ENCODE results near the gene ULK2. TPM values are rescaled to one million over a fixed set of nuclear protein-coding genes. Genes with fewer than 3 reads are reported as not detected.

ULK2 gene
- total RNA-seq, 4 donors from 2014 or later, result 9.0 to 28.5 (median 12.9) TPM

DNA sequence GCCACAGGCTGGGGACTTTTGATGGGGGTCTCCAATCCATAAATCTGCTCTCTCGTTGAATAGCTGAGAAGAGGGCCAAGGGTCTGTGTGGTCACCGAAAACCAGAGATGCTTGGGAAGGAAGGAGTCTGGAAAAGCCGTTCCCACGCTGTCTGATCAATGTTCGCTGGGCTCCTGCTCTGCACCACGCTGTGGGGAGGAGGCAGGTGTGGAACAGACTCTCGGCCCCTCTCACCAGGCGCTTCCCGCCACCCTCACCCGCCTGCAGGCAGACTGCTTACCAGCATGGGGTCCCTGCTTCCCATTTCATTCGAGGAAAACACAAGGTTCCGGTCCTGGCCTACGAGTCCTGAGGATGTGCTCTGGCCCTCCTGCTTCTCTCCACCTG lies 118.9 kb downstream of the ULK2 start:
- intact Hi-C loops (cut with DNase I; ENCODE audit: low total_unique reads), result loop anchor here (5.0 kb wide), 1 partner anchor 101 kb away; the partner anchor contains the start of gene ALDH3A2
- 0 to 75% methylated on average over 1 to 13 of the region's 13 CpGs for WGBS, 2 donors (ENCODE audit: low coverage in 1 of 2)
- Histone ChIP-seq H3K27me3 (no peaks in the 10 kb centered on the region), H3K27ac (peak overlapping the region in 2 of 4 donors; percentile 22 to 67), H3K4me3 (no peak overlapping the region), H3K9me3 (no peaks in the 10 kb centered on the region), H3K4me1 (peaks cover 12 to 48% (median 38%) of the 10 kb centered on the region in 4 donors), H3K36me3 (no peaks in the 10 kb centered on the region)
- DNase-seq, result no peak
- in situ Hi-C loops (cut with MboI; ENCODE audit: low pct_ligation_motif_present in 1 of 4, low pct_unique_long_range_greater_than_20kb in 1 of 4, low sequenced_read_pairs in 3 of 4), result no loop called here
- TF ChIP-seq EP300 (IDR thresholded peaks at IDR 0.05; ENCODE audit: low read depth) (no peak), POLR2A (IDR thresholded peaks at IDR 0.05) (no peak), POLR2AphosphoS5 (IDR thresholded peaks at IDR 0.05) (no peak)
- TF ChIP-seq, protein P1, sequence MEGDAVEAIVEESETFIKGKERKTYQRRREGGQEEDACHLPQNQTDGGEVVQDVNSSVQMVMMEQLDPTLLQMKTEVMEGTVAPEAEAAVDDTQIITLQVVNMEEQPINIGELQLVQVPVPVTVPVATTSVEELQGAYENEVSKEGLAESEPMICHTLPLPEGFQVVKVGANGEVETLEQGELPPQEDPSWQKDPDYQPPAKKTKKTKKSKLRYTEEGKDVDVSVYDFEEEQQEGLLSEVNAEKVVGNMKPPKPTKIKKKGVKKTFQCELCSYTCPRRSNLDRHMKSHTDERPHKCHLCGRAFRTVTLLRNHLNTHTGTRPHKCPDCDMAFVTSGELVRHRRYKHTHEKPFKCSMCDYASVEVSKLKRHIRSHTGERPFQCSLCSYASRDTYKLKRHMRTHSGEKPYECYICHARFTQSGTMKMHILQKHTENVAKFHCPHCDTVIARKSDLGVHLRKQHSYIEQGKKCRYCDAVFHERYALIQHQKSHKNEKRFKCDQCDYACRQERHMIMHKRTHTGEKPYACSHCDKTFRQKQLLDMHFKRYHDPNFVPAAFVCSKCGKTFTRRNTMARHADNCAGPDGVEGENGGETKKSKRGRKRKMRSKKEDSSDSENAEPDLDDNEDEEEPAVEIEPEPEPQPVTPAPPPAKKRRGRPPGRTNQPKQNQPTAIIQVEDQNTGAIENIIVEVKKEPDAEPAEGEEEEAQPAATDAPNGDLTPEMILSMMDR (IDR thresholded peaks at IDR 0.05), result no peak

DNA sequence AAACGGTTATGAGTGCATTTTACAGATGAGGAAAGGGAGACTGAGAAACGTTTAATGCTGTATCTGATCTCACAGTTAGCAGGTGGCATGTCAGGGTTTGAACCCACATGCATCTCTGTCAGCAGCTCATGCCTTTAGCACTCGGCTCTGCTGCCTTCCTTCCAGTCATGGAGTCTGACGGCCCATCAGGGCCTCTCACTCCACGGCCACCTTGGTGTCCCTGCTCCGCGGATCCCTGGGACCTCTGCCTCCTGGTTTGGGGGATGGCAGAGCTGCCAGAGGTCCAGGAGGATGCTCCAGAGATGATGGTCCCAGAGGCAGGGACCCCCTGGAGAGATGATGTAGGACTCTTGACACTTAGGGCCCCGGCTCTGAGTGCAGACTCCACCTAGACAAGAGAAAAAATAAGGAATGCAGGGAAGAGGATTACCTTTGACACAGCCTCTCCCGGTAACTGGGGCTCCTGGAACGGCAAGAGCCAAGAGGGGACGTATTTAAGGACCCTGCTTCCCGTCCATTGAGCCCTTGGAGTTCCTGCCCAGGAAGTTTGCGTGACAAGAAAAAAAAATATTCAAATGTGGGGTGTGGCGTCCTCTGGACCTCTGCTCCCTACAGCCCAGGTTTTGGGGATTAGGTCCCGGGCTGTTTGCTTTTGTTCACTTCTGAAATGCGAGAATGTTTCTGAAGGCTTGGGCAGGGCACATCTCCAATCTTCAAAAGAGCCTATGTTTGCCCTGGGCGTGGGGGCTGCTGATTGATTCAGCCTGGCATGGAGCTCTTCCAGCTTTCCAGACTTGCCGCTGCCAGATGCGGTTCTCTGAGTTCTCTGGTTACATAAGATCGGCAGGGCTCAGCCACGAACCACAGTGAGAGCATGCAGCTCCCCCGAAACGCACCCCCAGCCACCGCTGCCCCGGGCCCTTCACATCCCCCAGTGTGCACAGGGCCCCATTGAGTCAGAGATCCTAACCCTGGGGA lies 119.6 kb downstream of the ULK2 start, which contains the start of gene ALDH3A1:
TSS of gene ALDH3A1 (minus strand) at position 470 of the 978 bp plus-strand sequence. CDS start 3,169 bp downstream, outside the sequence.
- in situ Hi-C loops (cut with MboI; ENCODE audit: low pct_ligation_motif_present in 1 of 4, low pct_unique_long_range_greater_than_20kb in 1 of 4, low sequenced_read_pairs in 3 of 4) (no loop called here), intact Hi-C loops (cut with DNase I; ENCODE audit: low total_unique reads) (loop anchor here (5.0 kb wide), 1 partner anchor 101 kb away; the partner anchor contains the start of gene ALDH3A2)
- Histone ChIP-seq H3K36me3 (no peaks in the 10 kb centered on the region), H3K9me3 (no peaks in the 10 kb centered on the region), H3K27me3 (no peaks in the 10 kb centered on the region), H3K4me1 (peaks cover 5 to 43% (median 34%) of the 10 kb centered on the region in 4 donors), H3K27ac (peak within 1 kb of the TSS in 2 of 4 donors; percentile 22 to 67), H3K4me3 (no peak within 1 kb of the TSS)
- TF ChIP-seq EP300 (IDR thresholded peaks at IDR 0.05; ENCODE audit: low read depth), result no peak
- TF ChIP-seq, protein P1 (IDR thresholded peaks at IDR 0.05), result no peak
- TF ChIP-seq POLR2AphosphoS5 (IDR thresholded peaks at IDR 0.05), result no peak
- TF ChIP-seq POLR2A (IDR thresholded peaks at IDR 0.05), result no peak
- DNase-seq, result peak; percentile 58
- 40 to 51% methylated on average over 8 to 25 of the region's 25 CpGs for WGBS, 2 donors (ENCODE audit: low coverage in 1 of 2)

DNA sequence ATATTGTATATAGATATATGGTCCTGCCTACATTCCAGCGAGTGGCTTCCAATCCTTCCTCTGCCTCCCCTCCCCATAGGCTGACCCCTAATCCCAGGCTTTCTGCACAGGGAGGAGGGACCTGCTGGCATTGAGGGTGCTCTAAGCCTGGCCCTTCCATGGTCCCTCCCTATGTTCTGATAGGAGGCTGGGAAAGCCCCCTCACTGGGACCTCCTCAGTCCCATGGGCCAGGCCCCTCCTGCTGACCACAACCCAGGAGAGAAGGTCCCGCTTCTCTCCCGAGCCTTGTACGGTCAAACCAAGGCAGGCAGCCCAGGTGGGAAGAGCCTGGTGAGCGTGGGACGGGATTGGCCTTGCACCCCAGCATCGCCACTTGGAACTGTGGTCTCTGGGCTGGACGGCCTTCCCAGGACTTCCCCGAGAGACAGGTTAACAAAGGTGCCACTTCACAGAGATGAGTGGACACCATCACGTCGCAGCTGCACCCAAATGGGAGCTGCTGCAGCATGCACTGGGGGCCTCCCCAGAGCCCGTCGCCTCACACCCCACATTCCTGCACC lies 120.5 kb downstream of the ULK2 start:
- intact Hi-C loops (cut with DNase I; ENCODE audit: low total_unique reads) (loop anchor here (5.0 kb wide), 1 partner anchor 100 kb away; the partner anchor contains the start of gene ALDH3A2), in situ Hi-C loops (cut with MboI; ENCODE audit: low pct_ligation_motif_present in 1 of 4, low pct_unique_long_range_greater_than_20kb in 1 of 4, low sequenced_read_pairs in 3 of 4) (no loop called here)
- WGBS, 2 donors (ENCODE audit: low coverage in 1 of 2), result 98% methylated on average over 9 of the region's 13 CpGs; no CpG with 5 or more reads in 1 of the 2 donors
- Histone ChIP-seq H3K27me3 (no peaks in the 10 kb centered on the region), H3K27ac (peak overlapping the region in 1 of 4 donors; percentile 67), H3K9me3 (no peaks in the 10 kb centered on the region), H3K4me3 (no peak overlapping the region), H3K36me3 (no peaks in the 10 kb centered on the region), H3K4me1 (peaks cover 5 to 34% (median 25%) of the 10 kb centered on the region in 4 donors)
- no peak for TF ChIP-seq POLR2A (IDR thresholded peaks at IDR 0.05)
- TF ChIP-seq, protein P1 (IDR thresholded peaks at IDR 0.05), result no peak
- no peak for DNase-seq

DNA sequence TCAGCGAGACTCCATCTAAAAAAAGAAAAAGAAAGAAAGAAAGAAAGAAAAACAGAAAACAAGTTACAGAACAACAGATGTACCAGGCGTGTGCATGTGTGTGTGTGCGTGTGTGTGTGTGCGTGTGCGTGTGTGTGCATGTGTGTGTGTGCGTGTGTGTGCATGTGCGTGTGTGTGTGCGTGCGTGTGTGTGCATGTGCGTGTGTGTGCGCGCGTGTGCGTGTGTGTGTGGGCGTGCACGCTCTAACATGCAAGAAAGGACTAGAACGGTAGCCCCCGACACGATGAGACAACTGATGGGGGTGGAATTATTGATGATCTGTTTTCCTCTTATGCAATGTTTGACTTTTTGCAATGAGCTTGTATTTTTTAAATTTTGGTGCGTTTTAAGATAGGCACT lies 121.2 kb downstream of the ULK2 start:
- in situ Hi-C loops (cut with MboI; ENCODE audit: low pct_ligation_motif_present in 1 of 4, low pct_unique_long_range_greater_than_20kb in 1 of 4, low sequenced_read_pairs in 3 of 4), result no loop called here
- no peaks in the 10 kb centered on the region for H3K36me3 ChIP-seq
- no peak for DNase-seq
- no peak overlapping the region for H3K4me3 ChIP-seq
- H3K27ac ChIP-seq, result peak overlapping the region in 3 of 4 donors; percentile 72 to 88 (median 80)
- H3K4me1 ChIP-seq, result peaks cover 5 to 33% (median 25%) of the 10 kb centered on the region in 4 donors
- no peaks in the 10 kb centered on the region for H3K27me3 ChIP-seq
- no peaks in the 10 kb centered on the region for H3K9me3 ChIP-seq
- TF ChIP-seq POLR2AphosphoS5 (IDR thresholded peaks at IDR 0.05), result no peak
- TF ChIP-seq, protein P1 (IDR thresholded peaks at IDR 0.05), result no peak
- TF ChIP-seq POLR2A (IDR thresholded peaks at IDR 0.05), result no peak
- TF ChIP-seq EP300 (IDR thresholded peaks at IDR 0.05; ENCODE audit: low read depth), result no peak
- intact Hi-C loops (cut with DNase I; ENCODE audit: low total_unique reads), result loop anchor here (5.0 kb wide), 1 partner anchor 99 kb away; the partner anchor contains the start of gene ALDH3A2
- 91 to 92% methylated on average over 19 to 20 of the region's 20 CpGs for WGBS, 2 donors (ENCODE audit: low coverage in 1 of 2)
